ENCODE data around the gene SLC22A3. TPM values are rescaled to one million over a fixed set of nuclear protein-coding genes. Genes with fewer than 3 reads are reported as not detected.

The SLC22A3 gene
- total and polyA plus RNA-seq, 2 of the 4 experiments (the other 2 are of a cell fraction) = not detected

DNA sequence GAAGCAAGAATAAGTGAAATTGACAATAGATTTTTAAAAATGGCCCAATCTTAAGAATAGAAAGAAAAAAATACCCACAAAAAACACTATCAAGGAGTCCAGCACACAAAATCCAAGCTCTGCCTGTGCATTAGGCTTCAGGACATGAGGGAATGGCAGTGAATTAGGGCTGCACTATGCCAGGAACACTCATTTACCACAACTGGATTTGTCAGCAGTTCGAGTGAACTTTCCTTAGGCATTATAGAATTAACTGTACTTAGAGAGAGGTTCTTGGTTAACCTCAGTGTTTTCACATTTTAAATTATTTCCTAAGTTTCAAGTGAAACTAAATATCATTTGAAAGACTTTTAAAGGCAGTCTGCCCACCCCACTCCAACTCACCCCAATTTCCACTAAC lies 34.8 kb downstream of the SLC22A3 start:
- Histone ChIP-seq H2AK9ac (replicated peaks; ENCODE audit: low read depth, low read length, poor library complexity) (no peak overlapping the region), H3K79me1 (ENCODE audit: low read depth in 1 of 2, low read length in 2 of 2) (no peaks in the 10 kb centered on the region), H3K9me1 (ENCODE audit: insufficient read depth, low read length) (no peaks in the 10 kb centered on the region), H3K36me3 (ENCODE audit: control insufficient read depth, insufficient read depth, low read length) (no peaks in the 10 kb centered on the region), H3K4me3 (ENCODE audit: insufficient read depth, low read depth, low read length) (no peak overlapping the region), H3K9ac (ENCODE audit: low read depth, low read length) (no peak overlapping the region), H3K4me2 (ENCODE audit: low read depth, low read length) (no peak overlapping the region), H3K4me1 (ENCODE audit: control insufficient read depth, insufficient read depth, low read length) (no peaks in the 10 kb centered on the region), H2BK20ac (ENCODE audit: low read depth, low read length) (no peak overlapping the region), H4K91ac (ENCODE audit: insufficient read depth, low read depth, low read length) (no peak overlapping the region), H3K27ac (ENCODE audit: insufficient read depth, low read length) (no peak overlapping the region), H3K27me3 (ENCODE audit: control insufficient read depth, insufficient read depth, low read length) (no peaks in the 10 kb centered on the region), H3K18ac (ENCODE audit: low read depth, low read length) (no peak overlapping the region), H4K20me1 (ENCODE audit: insufficient read depth, low read length) (no peaks in the 10 kb centered on the region), H4K8ac (ENCODE audit: low read depth in 2 of 2, low read length in 2 of 2) (no peak overlapping the region), H2AK5ac (ENCODE audit: low read depth, low read length) (no peak overlapping the region), H3K9me3 (ENCODE audit: control insufficient read depth, insufficient read depth, low read length) (no peaks in the 10 kb centered on the region), H4K5ac (ENCODE audit: low read depth, low read length) (no peak overlapping the region), H2BK120ac (ENCODE audit: low read depth, low read length) (no peak overlapping the region), H2AFZ (replicated peaks; ENCODE audit: low read length, poor library complexity) (no peak overlapping the region), H3K14ac (replicated peaks; ENCODE audit: low read depth, low read length) (no peak overlapping the region), H2BK15ac (ENCODE audit: low read depth, low read length) (no peak overlapping the region), H3K4ac (ENCODE audit: low read depth, low read length) (no peak overlapping the region), H3K56ac (ENCODE audit: extremely low read depth, insufficient read depth, low read length) (no peak overlapping the region), H3K23ac (ENCODE audit: low read depth, low read length) (no peak overlapping the region), H2BK5ac (ENCODE audit: low read depth, low read length, poor library complexity, severe bottlenecking) (no peak overlapping the region)
- dilution Hi-C loops (cut with HindIII; ENCODE audit: low sequenced_read_pairs, unreplicated experiment) (no loop called here), in situ Hi-C loops (cut with MboI; ENCODE audit: low sequenced_read_pairs) (no loop called here), intact Hi-C loops (cut with micrococcal nuclease) (no loop called here)
- no peak for DNase-seq
- CTCF ChIA-PET = no interaction called here
- ATAC-seq (ENCODE audit: low read depth) = no peak
- BruUV-seq (replicated peaks) = no TSS peak
- no CpG with 5 or more reads among the region's 1 CpG for WGBS, 2 experiments (ENCODE audit: extremely low coverage in 2 of 2, insufficient read length in 1 of 2)
- no peak for TF ChIP-seq POLR2A (IDR thresholded peaks at IDR 0.05; ENCODE audit: low read depth, low read length)
- TF ChIP-seq RAD21 (IDR thresholded peaks at IDR 0.05; ENCODE audit: low read length) = no peak
- no peak for TF ChIP-seq BHLHE40 (IDR thresholded peaks at IDR 0.05; ENCODE audit: low read depth, low read length)
- no peak for TF ChIP-seq MAZ (IDR thresholded peaks at IDR 0.05; ENCODE audit: borderline replicate concordance, low read depth, low read length)
- POLR2A ChIA-PET (ENCODE audit: unreplicated experiment) = no interaction called here
